Measurements from ENCODE around the gene ARHGAP22.

- TF ChIP-seq POLR2AphosphoS5 (IDR thresholded peaks at IDR 0.05) (no peak), CTCF (IDR thresholded peaks at IDR 0.05) (no peak)
Observed at GRCh38 chr10:48554656-48555055, 50.2 kb downstream of the ARHGAP22 start.
